K562 (cell line): Measurements from ENCODE around the gene ZDHHC22. TPM values are rescaled to one million over a fixed set of nuclear protein-coding genes. Genes with fewer than 3 reads are reported as not detected.

ENCODE experiments used
- ATAC-seq: fragments of 200-7000 bp; cut with Tn5 transposase; 3 replicates; pipeline ENCODE4 v1.9.1; 2020; ENCODE audit warnings: moderate library complexity
- BruUV-seq: library from RNA; stranded (reverse); fragments of 400-500 nt; replicated peaks from 2 replicates; lab custom pipeline; 2021; lab: Mats Ljungman, UMichigan
- CTCF ChIA-PET: fragments of 300-600 bp; formaldehyde crosslinking; extraction: SDS; loops from one replicate; lab custom pipeline; 2021; ENCODE audit warnings: low intra/inter-chr PET ratio; lab: Yijun Ruan, JAX
- POLR2A ChIA-PET: fragments of 300-600, 350-650 bp; sonication (Branson Sonifier 250); formaldehyde crosslinking; extraction: SDS; loops from one replicate; lab custom pipeline; 2021; ENCODE audit warnings: antibody characterized with exemption, inconsistent platforms; lab: Yijun Ruan, JAX
- DNase-seq, 4 experiments: peaks; one replicate each; pipeline versions ENCODE4 v3.0.0 to v3.0.0-alpha.2; 2011 to 2018; ENCODE audit warnings: low spot score in 3 of 4, mixed read lengths in 3 of 4; ENCODE audit errors: extremely low read depth in 1 of 4
- FAIRE-seq: peaks from 2 replicates; lab custom pipeline; 2011; peaks lifted over from hg19 to GRCh38; lab: Jason Lieb, UNC
- H2AFZ ChIP-seq: 2 replicates; pipeline ENCODE4 v1.6.0; 2011; ENCODE audit warnings: low read depth, low read length, control low read depth, inconsistent platforms
- H3K27ac ChIP-seq: fragments of 200-600 bp; 3 replicates; pipeline ENCODE4 v1.8.0; 2011; ENCODE audit warnings: low read depth, mild to moderate bottlenecking, control low read depth, inconsistent platforms, low read length, moderate library complexity, mixed read lengths; ENCODE audit errors: extremely low read depth
- H3K27me3 ChIP-seq, 2 experiments: fragments of 300-600 bp in 1 of 2; 2 replicates in 1 of 2; 3 replicates in 1 of 2; pipeline versions ENCODE4 v1.6.0 to v1.8.0; 2011; ENCODE audit warnings: inconsistent platforms in 2 of 2, low read length in 2 of 2, mild to moderate bottlenecking in 1 of 2, mixed read lengths in 1 of 2, moderate library complexity in 1 of 2; ENCODE audit not compliant: control insufficient read depth in 2 of 2, insufficient read depth in 2 of 2
- H3K36me3 ChIP-seq: fragments of 300-600 bp; 3 replicates; pipeline ENCODE4 v1.8.0; 2011; ENCODE audit warnings: mild to moderate bottlenecking, low read length, inconsistent platforms; ENCODE audit not compliant: control insufficient read depth, insufficient read depth
- H3K4me1 ChIP-seq, 2 experiments: fragments of 200-600 bp in 1 of 2; replicated peaks in 1 of 2; 2 replicates in 1 of 2; 3 replicates in 1 of 2; pipeline versions ENCODE4 v1.5.1 to v1.8.0; 2011; ENCODE audit warnings: inconsistent platforms in 2 of 2, low read length in 2 of 2, mild to moderate bottlenecking in 1 of 2, mixed read lengths in 1 of 2, moderate library complexity in 1 of 2; ENCODE audit not compliant: control insufficient read depth in 2 of 2, insufficient read depth in 2 of 2
- H3K4me2 ChIP-seq: 2 replicates; pipeline ENCODE4 v1.6.1; 2011; ENCODE audit warnings: low read length, control low read depth, inconsistent platforms, mixed read lengths; ENCODE audit not compliant: insufficient read depth
- H3K4me3 ChIP-seq: fragments of 200-600 bp; sonication (generic), shearing (Covaris generic); 2 replicates; pipeline ENCODE4 v1.5.1; 2016; ENCODE audit warnings: control low read depth, inconsistent platforms
- H3K79me2 ChIP-seq: fragments of 200-600 bp; 3 replicates; pipeline ENCODE4 v1.8.0; 2011; ENCODE audit warnings: low read length, inconsistent platforms; ENCODE audit not compliant: control insufficient read depth, insufficient read depth
- H3K9ac ChIP-seq, 2 experiments: 2 replicates each; pipeline versions ENCODE4 v1.6.0 to v1.6.1; 2011; ENCODE audit warnings: low read depth in 2 of 2, low read length in 2 of 2, control low read depth in 1 of 2, inconsistent platforms in 1 of 2, mild to moderate bottlenecking in 1 of 2, mixed read lengths in 1 of 2; ENCODE audit not compliant: insufficient read depth in 1 of 2
- H3K9me1 ChIP-seq: one replicate; pipeline ENCODE4 v1.6.0; 2011; ENCODE audit warnings: inconsistent platforms, mild to moderate bottlenecking, low read length, moderate library complexity; ENCODE audit not compliant: control insufficient read depth, insufficient read depth
- H3K9me3 ChIP-seq: replicated peaks from 2 replicates; pipeline ENCODE4 v1.5.1; 2011; ENCODE audit warnings: low read depth, low read length, inconsistent platforms; ENCODE audit not compliant: control insufficient read depth, insufficient read depth
- H4K20me1 ChIP-seq: replicated peaks from 2 replicates; pipeline ENCODE4 v1.6.1; 2011; ENCODE audit warnings: low read length, inconsistent platforms, mixed read lengths; ENCODE audit not compliant: control insufficient read depth, insufficient read depth
- AFF1 ChIP-seq, 2 experiments: fragments of 450-650 bp; IDR thresholded peaks; 2 replicates each; pipeline ENCODE4 v1.6.1; 2018; ENCODE audit warnings: mild to moderate bottlenecking in 2 of 2, low read depth in 1 of 2; ENCODE audit not compliant: partially characterized antibody in 2 of 2
- ARID1B ChIP-seq: fragments of 450-650 bp; IDR thresholded peaks from 2 replicates; pipeline ENCODE4 v1.6.1; 2016; ENCODE audit warnings: antibody characterized with exemption, mild to moderate bottlenecking, inconsistent platforms
- CREBBP ChIP-seq: IDR thresholded peaks from one replicate; pipeline ENCODE4 v1.6.1; 2012; ENCODE audit warnings: low read depth, mild to moderate bottlenecking, control low read depth, inconsistent platforms, low read length
- NRF1 ChIP-seq, 2 experiments: fragments of 450-650 bp; IDR thresholded peaks in 1 of 2; conservative IDR thresholded peaks in 1 of 2; 2 replicates each; pipeline ENCODE4 v1.6.1; 2014; ENCODE audit warnings: mild to moderate bottlenecking in 2 of 2
- SNAPC5 ChIP-seq: fragments of 250-450 bp; sonication (Bioruptor Pico); IDR thresholded peaks from 2 replicates; pipeline ENCODE4 v1.8.0; 2021; ENCODE audit warnings: moderate library complexity, mild to moderate bottlenecking, inconsistent platforms
- ZNF12 ChIP-seq: sonication (generic); formaldehyde crosslinking; IDR thresholded peaks from 2 replicates; pipeline ENCODE4 v1.4.0; 2020; ENCODE audit warnings: mild to moderate bottlenecking, missing genetic modification reagents
- WGBS: fragments of 100-300 bp; shearing (Covaris generic); methylation state at CpG from one replicate; pipeline ENCODE4 v1.1.6; 2016; ENCODE audit warnings: low coverage, mixed read lengths; ENCODE audit not compliant: insufficient coverage; ENCODE audit errors: missing lambda C conversion rate; 5-methylcytosine and 5-hydroxymethylcytosine counted together
- in situ Hi-C: fragments of 300-500 bp; cut with MboI; formaldehyde crosslinking; loops from 4 replicates; pipeline ENCODE4 v1.15.0; 2018; ENCODE audit warnings: inconsistent platforms, mixed read lengths
- intact Hi-C: fragments of 100-400 bp; cut with micrococcal nuclease; formaldehyde crosslinking; loops from 2 replicates; pipeline ENCODE4 v1.14.2; 2022
- polyA plus RNA-seq, 8 experiments: library from polyadenylated mRNA; depleted of rRNA in 4 of 8; stranded (reverse) in 5 of 8; unstranded in 3 of 8; fragments of >200 nt; fragmentation: Nextera tagmentation in 2 of 8; fragmentation: Illumina TruSeq in 1 of 8; extraction: Ambion mirVana in 2 of 8; extraction: Trizol in 1 of 8; gene quantifications; 2 replicates each; pipeline versions ENCODE4 v1.2.1 to v1.2.3, GENCODE V29; 2011 to 2014; ENCODE audit warnings: inconsistent platforms in 1 of 8, missing spikeins in 1 of 8
- total RNA-seq, 7 experiments: library from RNA; depleted of rRNA in 6 of 7; stranded (reverse); fragments of >200 nt in 6 of 7; fragmentation: Illumina TruSeq in 2 of 7; extraction: Trizol in 2 of 7; gene quantifications; 2 replicates each; pipeline versions ENCODE4 v1.2.1 to v1.2.3, GENCODE V29; 2011 to 2021; ENCODE audit warnings: low replicate concordance in 1 of 7

The ZDHHC22 gene
- total and polyA plus RNA-seq, 9 of the 15 experiments (the other 6 are each of a cell fraction or from before 2014, with no cell fraction given): not detected

GRCh38 chr14:77133720-77134338 lies 7.8 kb downstream of the ZDHHC22 start (continued):
- peak in 1 of 2 experiments; percentile 34 for TF ChIP-seq AFF1 (IDR thresholded peaks at IDR 0.05; ENCODE audit: low read depth in 1 of 2, partially characterized antibody in 2 of 2)
- no peak for TF ChIP-seq CREBBP
- TF ChIP-seq SNAPC5 (CRISPR knock-in tag): no peak
- no peak for TF ChIP-seq ZNF12

- ChIA-PET CTCF (no interaction called here), POLR2A (interaction anchor here (0.6 kb wide), 1 partner anchor 80 kb away, joined by 3 read pairs; no protein-coding TSS in a partner anchor)
- 5% methylated on average over 5 of the region's 5 CpGs for WGBS
- TF ChIP-seq ARID1B: no peak
- peak; percentile 24 to 27; a peak in 2 of 4 replicates for TF ChIP-seq NRF1 (conservative IDR thresholded peaks at IDR 0.05 in 1 of 2, IDR thresholded peaks at IDR 0.05 in 1 of 2)
- H3K4me3 ChIP-seq: no peak overlapping the region
- H3K36me3 ChIP-seq: no peaks in the 10 kb centered on the region
- no peaks in the 10 kb centered on the region for H3K9me1 ChIP-seq
- H2AFZ ChIP-seq: no peak overlapping the region
- no peaks in the 10 kb centered on the region for H3K79me2 ChIP-seq
- peaks cover 5 to 27% of the 10 kb centered on the region in 2 experiments; a peak in 3 of 5 replicates for H3K27me3 ChIP-seq
- no peaks in the 10 kb centered on the region for H3K4me1 ChIP-seq
- H3K9ac ChIP-seq: no peak overlapping the region
- intact Hi-C loops: no loop called here
- H4K20me1 ChIP-seq: no peaks in the 10 kb centered on the region; the same call in 1 of the 2 replicates
- in situ Hi-C loops: no loop called here
- no peak for FAIRE-seq
- H3K4me2 ChIP-seq: no peak overlapping the region
- BruUV-seq: no TSS peak
- no peaks in the 10 kb centered on the region for H3K9me3 ChIP-seq
- ATAC-seq: no peak
- no peak for DNase-seq
- no peak overlapping the region for H3K27ac ChIP-seq
These were observed 9.6 kb downstream of the ZDHHC22 start for GRCh38 chr14:77131871-77132486.
